OCI-LY1 (cell line): Measurements from ENCODE around the gene MRPL22.

Source experiments
- H2AFZ ChIP-seq: fragments of 200-600 bp; sonication (generic), shearing (Covaris generic); 2 replicates; pipeline ENCODE4 v1.6.0; 2014; ENCODE audit warnings: antibody characterized with exemption, mild to moderate bottlenecking, low read length
- H3F3A ChIP-seq: fragments of 200-600 bp; sonication (generic), shearing (Covaris generic); 2 replicates; pipeline ENCODE4 v1.6.0; 2014; ENCODE audit warnings: mild to moderate bottlenecking, antibody characterized with exemption, low read length, moderate library complexity; ENCODE audit not compliant: insufficient read depth
- H3K27ac ChIP-seq: fragments of 200-600 bp; sonication (generic); 2 replicates; pipeline ENCODE4 v1.5.1; 2014; ENCODE audit warnings: low read length, mixed run types, mild to moderate bottlenecking, low read depth; ENCODE audit not compliant: poor library complexity, severe bottlenecking
- H3K27me3 ChIP-seq: fragments of 200-600 bp; sonication (generic); 2 replicates; pipeline ENCODE4 v1.6.0; 2014; ENCODE audit warnings: antibody characterized with exemption, mild to moderate bottlenecking, low read length, moderate library complexity; ENCODE audit not compliant: insufficient read depth
- H3K36me3 ChIP-seq: fragments of 200-600 bp; sonication (generic); 2 replicates; pipeline ENCODE4 v1.6.1; 2014; ENCODE audit warnings: mild to moderate bottlenecking, antibody characterized with exemption, low read length, moderate library complexity, mixed read lengths; ENCODE audit not compliant: insufficient read depth
- H3K4me1 ChIP-seq: fragments of 200-600 bp; sonication (generic); 2 replicates; pipeline ENCODE4 v1.5.1; 2014; ENCODE audit warnings: mild to moderate bottlenecking, low read length, moderate library complexity; ENCODE audit not compliant: insufficient read depth, severe bottlenecking
- H3K4me2 ChIP-seq: fragments of 200-600 bp; sonication (generic), shearing (Covaris generic); 2 replicates; pipeline ENCODE4 v1.6.1; 2014; ENCODE audit warnings: low read length
- H3K4me3 ChIP-seq: fragments of 200-600 bp; sonication (generic); 2 replicates; pipeline ENCODE4 v1.5.1; 2014; ENCODE audit warnings: low read length, low read depth, mild to moderate bottlenecking, mixed read lengths; ENCODE audit not compliant: poor library complexity, severe bottlenecking
- H3K79me2 ChIP-seq: fragments of 200-600 bp; shearing (Covaris generic); 2 replicates; pipeline ENCODE4 v1.6.1; 2016; ENCODE audit warnings: mixed run types, low read length, mixed read lengths; ENCODE audit not compliant: insufficient read depth
- H3K9ac ChIP-seq: fragments of 200-600 bp; sonication (generic), shearing (Covaris generic); 2 replicates; pipeline ENCODE4 v1.6.1; 2014; ENCODE audit warnings: mild to moderate bottlenecking, low read length, mixed read lengths
- H3K9me2 ChIP-seq: fragments of 200-600 bp; sonication (generic), shearing (Covaris generic); 2 replicates; pipeline ENCODE4 v1.6.1; 2014; ENCODE audit warnings: low read depth, mild to moderate bottlenecking, low read length, mixed read lengths
- H3K9me3 ChIP-seq: fragments of 200-600 bp; shearing (Covaris generic); 2 replicates; pipeline ENCODE4 v1.6.1; 2014; ENCODE audit warnings: low read length, mixed read lengths
- H4K20me1 ChIP-seq: fragments of 200-600 bp; sonication (generic), shearing (Covaris generic); 2 replicates; pipeline ENCODE4 v1.6.0; 2016; ENCODE audit warnings: mild to moderate bottlenecking, low read length; ENCODE audit not compliant: insufficient read depth
- CTCF ChIP-seq: fragments of 200-600 bp; sonication (generic), shearing (Covaris generic); IDR thresholded peaks from 2 replicates; pipeline ENCODE4 v1.5.1; 2017; ENCODE audit warnings: mild to moderate bottlenecking, antibody characterized with exemption, low read length, moderate library complexity, mixed read lengths
- EZH2 ChIP-seq: fragments of 200-600 bp; sonication (generic), shearing (Covaris generic); IDR thresholded peaks from 2 replicates; pipeline ENCODE4 v1.8.0; 2017; ENCODE audit warnings: borderline replicate concordance, mixed run types, mild to moderate bottlenecking, antibody characterized with exemption, low read length, moderate library complexity, mixed read lengths

The MRPL22 gene

GRCh38 chr5:154966081-154966841 lies 25.4 kb downstream of the MRPL22 start:
- H3K9me3 ChIP-seq, result no peaks in the 10 kb centered on the region
- H4K20me1 ChIP-seq, result no peaks in the 10 kb centered on the region
- no peaks in the 10 kb centered on the region for H3F3A ChIP-seq
- no peaks in the 10 kb centered on the region for H3K27me3 ChIP-seq
- H3K79me2 ChIP-seq, result no peaks in the 10 kb centered on the region
- no peak overlapping the region for H3K9ac ChIP-seq
- H3K9me2 ChIP-seq, result no peaks in the 10 kb centered on the region
- H3K4me2 ChIP-seq, result no peak overlapping the region
- no peaks in the 10 kb centered on the region for H3K4me1 ChIP-seq
- no peak overlapping the region for H3K4me3 ChIP-seq
- H3K36me3 ChIP-seq, result peaks cover 61% of the 10 kb centered on the region
- TF ChIP-seq EZH2 (no peak), CTCF (no peak)
- no peak overlapping the region for H3K27ac ChIP-seq
- no peak overlapping the region for H2AFZ ChIP-seq

- H3K4me1 ChIP-seq, result no peaks in the 10 kb centered on the region
- TF ChIP-seq CTCF (no peak), EZH2 (no peak)
- H3F3A ChIP-seq, result no peaks in the 10 kb centered on the region
- H4K20me1 ChIP-seq, result no peaks in the 10 kb centered on the region
- no peaks in the 10 kb centered on the region for H3K9me2 ChIP-seq
- no peak overlapping the region for H3K9ac ChIP-seq
- no peak overlapping the region for H2AFZ ChIP-seq
- peaks cover 55% of the 10 kb centered on the region for H3K36me3 ChIP-seq
- H3K27ac ChIP-seq, result no peak overlapping the region
- no peak overlapping the region for H3K4me2 ChIP-seq
- no peaks in the 10 kb centered on the region for H3K9me3 ChIP-seq
- H3K79me2 ChIP-seq, result no peaks in the 10 kb centered on the region
- no peak overlapping the region for H3K4me3 ChIP-seq
- H3K27me3 ChIP-seq, result no peaks in the 10 kb centered on the region
Measured at GRCh38 chr5:154966874-154967273, 26.0 kb downstream of the MRPL22 start.

GRCh38 chr5:154967421-154968024 lies 26.6 kb downstream of the MRPL22 start:
- Histone ChIP-seq H3K36me3 (peaks cover 53% of the 10 kb centered on the region), H2AFZ (no peak overlapping the region)

More at GRCh38 chr5:154967421-154968024, 26.6 kb downstream of the MRPL22 start:
- Histone ChIP-seq H3F3A (no peaks in the 10 kb centered on the region), H3K9me2 (no peaks in the 10 kb centered on the region), H3K27me3 (no peaks in the 10 kb centered on the region), H3K79me2 (no peaks in the 10 kb centered on the region), H3K9ac (no peak overlapping the region), H4K20me1 (no peaks in the 10 kb centered on the region), H3K4me3 (no peak overlapping the region), H3K4me1 (no peaks in the 10 kb centered on the region), H3K27ac (no peak overlapping the region), H3K9me3 (no peaks in the 10 kb centered on the region), H3K4me2 (no peak overlapping the region)
- TF ChIP-seq CTCF (peak; percentile 54), EZH2 (no peak)
